NCI-H1694 treated with DMSO at 0.1 percent for 48 hours (cell line): ENCODE measurements around the gene MAPK6.

ENCODE experiments used
- DNase-seq: peaks from one replicate; lab custom pipeline; 2025; lab: John Stamatoyannopoulos, UW

MAPK6 gene

DNA sequence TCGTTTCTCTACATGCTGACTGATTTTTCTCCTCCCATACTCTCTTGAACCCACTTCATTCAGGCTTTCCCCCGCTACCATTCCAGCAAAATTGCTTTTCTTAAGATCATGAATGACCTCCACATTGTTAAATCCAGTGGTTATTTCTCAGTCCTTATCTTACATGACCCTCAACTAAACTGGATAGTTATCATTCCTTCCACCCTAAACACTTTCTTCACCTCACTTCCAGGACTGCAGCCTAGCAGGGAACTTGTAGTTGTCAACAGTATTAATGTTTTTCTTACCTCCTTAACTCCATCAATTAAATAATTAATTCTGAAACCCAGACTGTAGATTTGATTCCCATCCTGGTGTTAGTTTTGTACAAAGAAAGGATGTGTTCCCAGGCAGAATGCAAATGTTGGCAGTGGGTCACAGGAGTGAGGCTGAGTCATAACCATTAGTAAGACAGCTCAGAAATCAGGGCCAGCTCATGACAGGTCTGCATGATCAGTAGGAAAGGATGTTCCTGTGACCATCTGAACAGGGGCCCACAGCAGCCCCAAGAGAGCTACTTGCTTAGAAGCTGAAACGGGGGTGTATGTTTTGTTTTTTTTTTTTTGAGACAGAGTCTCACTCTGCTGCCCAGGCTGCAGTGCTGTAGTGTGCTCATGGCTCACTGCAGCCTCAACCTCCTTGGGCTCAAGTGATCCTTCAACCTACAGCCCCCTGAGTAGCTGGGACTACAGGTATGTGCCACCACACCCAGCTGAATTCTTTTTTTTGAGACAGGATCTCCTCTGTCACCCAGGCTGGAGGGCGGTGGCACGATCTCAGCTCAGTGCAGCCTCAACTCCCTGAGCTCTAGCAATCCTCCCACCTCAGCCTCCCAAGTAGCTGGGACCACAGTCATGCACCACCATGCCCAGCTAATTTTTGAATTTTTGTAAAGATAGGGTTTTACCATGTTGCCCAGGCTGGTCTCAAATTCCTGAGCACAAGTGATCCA is 84.5 kb downstream of the MAPK6 start:
- DNase-seq, result no peak

- no peak for DNase-seq
Measured at GRCh38 chr15:52104532-52105004, 85.5 kb downstream of the MAPK6 start.

- no peak for DNase-seq
Measured at GRCh38 chr15:52105846-52106245, 86.8 kb downstream of the MAPK6 start.

DNA sequence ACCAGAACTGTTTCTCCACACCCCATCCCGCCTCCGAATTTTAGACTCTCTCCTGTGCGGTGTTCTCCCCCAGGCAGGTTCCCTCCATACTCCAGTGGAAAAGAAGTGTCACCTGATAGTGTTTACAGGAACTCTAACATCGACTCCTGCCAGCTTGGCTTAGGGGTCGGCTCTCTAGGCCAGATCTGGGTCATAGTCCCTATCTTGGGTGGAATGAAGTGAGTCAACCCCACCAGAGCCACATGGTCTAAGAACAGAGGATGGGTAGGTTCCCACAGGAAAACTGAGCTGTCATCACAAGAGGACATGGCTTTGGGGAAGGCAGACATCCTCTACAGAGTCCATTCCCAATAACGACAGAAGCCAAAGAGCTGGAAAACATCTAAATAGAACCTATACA is 87.6 kb downstream of the MAPK6 start:
- DNase-seq, result no peak

DNA sequence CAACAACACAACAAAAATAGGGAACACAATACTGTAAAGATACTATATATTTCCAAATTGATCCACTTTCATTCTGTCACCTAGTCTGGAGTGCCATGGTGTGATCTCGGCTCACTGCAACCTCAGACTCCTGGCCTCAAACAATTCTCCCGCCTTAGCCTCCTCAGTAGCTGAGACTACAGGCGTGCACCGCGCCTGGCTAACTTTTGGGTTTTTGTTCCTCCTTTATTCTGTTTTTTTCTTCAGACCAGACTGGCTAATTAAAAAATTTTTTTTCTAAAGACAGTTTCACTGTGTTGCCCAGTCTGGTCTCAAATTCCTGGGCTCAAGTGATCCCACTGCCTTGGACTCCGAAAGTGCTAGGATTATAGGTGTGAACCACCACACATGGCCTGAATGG is 88.2 kb downstream of the MAPK6 start:
- no peak for DNase-seq

GRCh38 chr15:52109559-52110451 is 90.8 kb downstream of the MAPK6 start:
- DNase-seq, result no peak

- DNase-seq, result no peak
Measured at GRCh38 chr15:52111517-52112202, 92.6 kb downstream of the MAPK6 start.

GRCh38 chr15:52112203-52112750 is 93.3 kb downstream of the MAPK6 start:
- DNase-seq, result no peak

GRCh38 chr15:52113235-52113634 is 94.2 kb downstream of the MAPK6 start:
- no peak for DNase-seq

- DNase-seq, result no peak
Measured at GRCh38 chr15:52113708-52114107, 94.7 kb downstream of the MAPK6 start.

DNA sequence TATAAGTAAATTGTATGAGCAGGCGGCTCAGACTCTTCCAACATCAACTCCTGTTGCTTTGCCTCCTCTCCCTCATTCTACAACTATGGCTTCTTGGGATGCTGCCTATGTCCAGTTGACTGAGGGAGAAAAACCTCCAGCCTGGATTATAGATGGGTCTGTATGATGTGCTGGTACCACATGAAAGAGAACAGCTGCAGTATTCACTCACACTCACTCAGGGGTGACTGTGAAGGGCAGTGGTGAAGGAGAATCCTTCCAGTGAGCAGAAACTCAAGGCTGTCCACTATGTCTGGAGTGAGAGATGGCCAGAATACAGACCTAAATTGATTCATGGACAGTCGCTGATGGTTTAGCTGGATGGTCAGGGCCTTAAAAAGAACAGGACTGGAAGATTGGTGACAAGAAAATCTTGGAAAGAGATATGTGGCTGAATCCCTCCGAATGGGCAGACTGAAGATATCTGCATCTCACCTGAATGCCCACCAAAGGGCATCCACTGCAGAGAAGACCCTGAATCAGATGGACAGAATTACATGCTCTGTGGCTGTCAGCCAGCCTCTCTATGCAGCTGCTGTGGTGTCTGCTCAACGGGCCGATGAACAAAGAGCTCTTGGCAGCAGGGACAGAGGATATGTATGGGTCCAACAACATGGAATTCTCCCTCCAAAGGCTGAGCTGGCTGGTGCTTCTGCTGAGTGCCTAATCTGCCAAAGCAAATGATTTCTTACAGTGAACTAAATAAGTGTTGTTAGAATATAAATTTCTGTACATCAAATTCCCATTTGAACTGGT is 95.4 kb downstream of the MAPK6 start:
- DNase-seq, result peak; percentile 48

DNA sequence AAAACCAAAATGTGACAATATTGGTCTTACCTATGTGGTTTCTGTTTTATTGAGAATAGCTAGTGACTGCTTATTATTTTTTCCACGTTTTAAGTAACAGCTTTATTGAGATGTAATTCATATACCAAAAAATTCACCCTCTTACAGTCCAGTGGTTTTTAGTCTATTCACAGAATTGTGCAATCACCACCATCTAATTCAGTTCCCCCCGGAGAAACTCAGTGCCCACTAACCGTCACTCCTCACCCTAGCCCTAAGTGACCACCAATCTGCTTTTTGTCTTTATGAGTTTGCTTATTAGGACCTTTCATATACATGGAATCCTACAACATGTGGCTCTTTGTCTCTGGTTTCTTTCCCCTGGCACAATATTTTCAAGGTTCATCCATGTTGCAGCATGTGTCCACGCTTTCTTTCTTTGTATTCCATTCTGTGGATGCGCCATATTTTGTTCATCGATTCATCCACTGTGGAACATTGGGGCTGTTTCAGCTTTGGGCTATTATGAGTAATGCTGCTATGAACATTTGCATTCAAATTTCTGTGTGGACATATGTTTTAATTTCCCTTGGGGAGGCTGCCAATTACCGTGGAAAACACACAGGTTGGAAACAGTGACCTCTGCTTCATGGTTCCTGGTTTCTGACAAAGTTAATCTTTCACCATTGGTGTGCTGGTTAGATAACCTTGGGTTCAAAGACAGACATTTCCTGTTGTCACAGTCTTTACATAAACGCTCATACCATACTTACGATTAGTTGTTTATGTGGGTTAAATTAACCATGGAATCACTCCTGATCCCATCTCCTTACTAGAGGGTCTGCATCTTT is 96.8 kb downstream of the MAPK6 start:
- no peak for DNase-seq
